Measurements from ENCODE around the gene ARHGAP32. TPM values are rescaled to one million over a fixed set of nuclear protein-coding genes. Genes with fewer than 3 reads are reported as not detected.

The ARHGAP32 gene
- total RNA-seq, 1 donor from 2014 or later, result 50.8 TPM

- Histone ChIP-seq H3K4me3 (ENCODE audit: low read depth, low read length) (no peak overlapping the region), H3K36me3 (ENCODE audit: control insufficient read depth, insufficient read depth, low read length) (peaks cover 3% of the 10 kb centered on the region), H3K27me3 (ENCODE audit: control insufficient read depth, insufficient read depth, low read length) (no peaks in the 10 kb centered on the region)
- TF ChIP-seq CTCF (IDR thresholded peaks at IDR 0.05; ENCODE audit: insufficient read depth, low read length, severe bottlenecking), result no peak
- DNase-seq (ENCODE audit: low read depth) (no peak), FAIRE-seq (no peak)
These were observed 73.1 kb downstream of the ARHGAP32 start for GRCh38 chr11:129119036-129119435.

GRCh38 chr11:129117595-129118350 is 74.4 kb downstream of the ARHGAP32 start:
- DNase-seq (ENCODE audit: low read depth) (peak; percentile 68), FAIRE-seq (no peak)
- TF ChIP-seq CTCF (IDR thresholded peaks at IDR 0.05; ENCODE audit: insufficient read depth, low read length, severe bottlenecking), result peak; percentile 65
- no peak overlapping the region for H3K4me3 ChIP-seq (ENCODE audit: low read depth, low read length)
- H3K36me3 ChIP-seq (ENCODE audit: control insufficient read depth, insufficient read depth, low read length), result no peaks in the 10 kb centered on the region
- H3K27me3 ChIP-seq (ENCODE audit: control insufficient read depth, insufficient read depth, low read length), result no peaks in the 10 kb centered on the region

- FAIRE-seq (no peak), DNase-seq (ENCODE audit: low read depth) (peak; percentile 58)
- no peaks in the 10 kb centered on the region for H3K36me3 ChIP-seq (ENCODE audit: control insufficient read depth, insufficient read depth, low read length)
- H3K4me3 ChIP-seq (ENCODE audit: low read depth, low read length), result no peak overlapping the region
- no peak for TF ChIP-seq CTCF (IDR thresholded peaks at IDR 0.05; ENCODE audit: insufficient read depth, low read length, severe bottlenecking)
- no peaks in the 10 kb centered on the region for H3K27me3 ChIP-seq (ENCODE audit: control insufficient read depth, insufficient read depth, low read length)
These were observed 76.2 kb downstream of the ARHGAP32 start for GRCh38 chr11:129115652-129116586.

GRCh38 chr11:129109701-129110100 is 82.4 kb downstream of the ARHGAP32 start:
- TF ChIP-seq CTCF (IDR thresholded peaks at IDR 0.05; ENCODE audit: insufficient read depth, low read length, severe bottlenecking), result no peak
- FAIRE-seq (no peak), DNase-seq (ENCODE audit: low read depth) (no peak)
- H3K4me3 ChIP-seq (ENCODE audit: low read depth, low read length), result no peak overlapping the region
- H3K27me3 ChIP-seq (ENCODE audit: control insufficient read depth, insufficient read depth, low read length), result no peaks in the 10 kb centered on the region
- no peaks in the 10 kb centered on the region for H3K36me3 ChIP-seq (ENCODE audit: control insufficient read depth, insufficient read depth, low read length)

GRCh38 chr11:129106788-129107187 is 85.3 kb downstream of the ARHGAP32 start:
- no peaks in the 10 kb centered on the region for H3K36me3 ChIP-seq (ENCODE audit: control insufficient read depth, insufficient read depth, low read length)
- FAIRE-seq, result no peak
- TF ChIP-seq CTCF (IDR thresholded peaks at IDR 0.05; ENCODE audit: insufficient read depth, low read length, severe bottlenecking), result no peak

More at GRCh38 chr11:129106788-129107187, 85.3 kb downstream of the ARHGAP32 start:
- Histone ChIP-seq H3K4me3 (ENCODE audit: low read depth, low read length) (no peak overlapping the region), H3K27me3 (ENCODE audit: control insufficient read depth, insufficient read depth, low read length) (no peaks in the 10 kb centered on the region)
- no peak for DNase-seq (ENCODE audit: low read depth)
